CD4-positive, alpha-beta T cell treated with Interleukin-10 for 1 hour (primary cell): ENCODE measurements around the gene AAMP.
"Not testable (repeated sequence)": the region's sequence is repeated elsewhere in the genome, so short reads cannot be mapped to it uniquely, and the experiment has no call there.

Experiments used
- DNase-seq: peaks from one replicate; pipeline ENCODE4 v3.0.0-alpha.2; 2020

The AAMP gene

GRCh38 chr2:218273908-218274249, 3.9 kb upstream of the AAMP start:
- DNase-seq, result no peak

GRCh38 chr2:218273214-218273907, 3.4 kb upstream of the AAMP start:
- DNase-seq, result not testable (repeated sequence)

- DNase-seq, result peak; percentile 87
These were observed 2.7 kb upstream of the AAMP start for GRCh38 chr2:218272531-218273212.

GRCh38 chr2:218271865-218272530, 2.1 kb upstream of the AAMP start:
- no peak for DNase-seq

- DNase-seq, result no peak
These were observed 1.5 kb upstream of the AAMP start for GRCh38 chr2:218271487-218271797.

- DNase-seq, result no peak
These were observed 967 bp upstream of the AAMP start for GRCh38 chr2:218270721-218271486.

GRCh38 chr2:218267259-218267658, 2.7 kb downstream of the AAMP start:
- no peak for DNase-seq

- no peak for DNase-seq
These were observed 3.5 kb downstream of the AAMP start for GRCh38 chr2:218266316-218266979.

GRCh38 chr2:218265626-218266025, 4.3 kb downstream of the AAMP start:
- DNase-seq, result no peak

- no peak for DNase-seq
These were observed 5.0 kb downstream of the AAMP start for GRCh38 chr2:218264773-218265561.

GRCh38 chr2:218263817-218264641, 5.9 kb downstream of the AAMP start:
- DNase-seq, result peak; percentile 30

- no peak for DNase-seq
These were observed 7.0 kb downstream of the AAMP start for GRCh38 chr2:218262631-218263586.

- DNase-seq, result no peak
These were observed 7.7 kb downstream of the AAMP start for GRCh38 chr2:218262237-218262600.

- no peak for DNase-seq
These were observed 8.3 kb downstream of the AAMP start for GRCh38 chr2:218261423-218262236.

GRCh38 chr2:218260742-218261422, 9.1 kb downstream of the AAMP start, which contains the start of gene GPBAR1:
GPBAR1 (plus strand) TSS chr2:218261015; CDS start chr2:218262725, 1,710 bp downstream.
- DNase-seq, result no peak

- no peak for DNase-seq
These were observed 9.8 kb downstream of the AAMP start for GRCh38 chr2:218260166-218260565.

GRCh38 chr2:218259099-218259961, 10.6 kb downstream of the AAMP start:
- no peak for DNase-seq
